PC-3 (cell line): ENCODE data around the gene STAT6. TPM values are rescaled to one million over a fixed set of nuclear protein-coding genes. Genes with fewer than 3 reads are reported as not detected.

ENCODE experiments used
- ATAC-seq: fragments of 200-7000 bp; cut with Tn5 transposase; 2 replicates; pipeline ENCODE4 v1.9.1; 2020; ENCODE audit warnings: mild to moderate bottlenecking, moderate library complexity
- BruUV-seq: library from RNA; stranded (reverse); fragments of 400-500 nt; replicated peaks from 2 replicates; lab custom pipeline; 2021; lab: Mats Ljungman, UMichigan
- CTCF ChIA-PET: fragments of 300-600 bp; sonication (Branson Sonifier 250); formaldehyde crosslinking; loops from one replicate; lab custom pipeline; 2022; ENCODE audit warnings: antibody characterized with exemption; lab: Charles Lee
- POLR2A ChIA-PET: fragments of 300-600 bp; sonication (Branson Sonifier 250); formaldehyde crosslinking; loops from one replicate; lab custom pipeline; 2022; ENCODE audit warnings: antibody characterized with exemption; ENCODE audit not compliant: unreplicated experiment; lab: Charles Lee
- DNase-seq: peaks from one replicate; pipeline ENCODE4 v3.0.0-alpha.2; 2015
- H2AFZ ChIP-seq: fragments of 300-600 bp; sonication (generic); 2 replicates; pipeline ENCODE4 v1.6.0; 2016; ENCODE audit warnings: antibody characterized with exemption, low read length
- H3F3A ChIP-seq: fragments of 300-600 bp; sonication (generic); one replicate; pipeline ENCODE4 v1.6.0; 2017; ENCODE audit warnings: antibody characterized with exemption, low read length, control low read depth, mild to moderate bottlenecking; ENCODE audit not compliant: unreplicated experiment
- H3K27ac ChIP-seq: fragments of 300-600 bp; sonication (generic); 2 replicates; pipeline ENCODE4 v1.5.1; 2016; ENCODE audit warnings: mild to moderate bottlenecking, low read length
- H3K27me3 ChIP-seq: fragments of 300-600 bp; sonication (generic); 2 replicates; pipeline ENCODE4 v1.6.1; 2016; ENCODE audit warnings: low read length, mixed read lengths
- H3K36me3 ChIP-seq: fragments of 300-600 bp; sonication (generic); 2 replicates; pipeline ENCODE4 v1.6.1; 2016; ENCODE audit warnings: low read depth, mixed run types, low read length, mixed read lengths
- H3K4me1 ChIP-seq: fragments of 300-600 bp; sonication (generic); 2 replicates; pipeline ENCODE4 v1.5.1; 2016; ENCODE audit warnings: low read length; ENCODE audit not compliant: insufficient read depth
- H3K4me2 ChIP-seq: fragments of 300-600 bp; sonication (generic); 2 replicates; pipeline ENCODE4 v1.6.0; 2016; ENCODE audit warnings: low read length
- H3K4me3 ChIP-seq: fragments of 300-600 bp; sonication (generic); 2 replicates; pipeline ENCODE4 v1.5.1; 2016; ENCODE audit warnings: mild to moderate bottlenecking, low read length, mixed read lengths
- H3K79me2 ChIP-seq: fragments of 300-600 bp; sonication (generic); 2 replicates; pipeline ENCODE4 v1.6.1; 2017; ENCODE audit warnings: low read length, mixed read lengths
- H3K9ac ChIP-seq: fragments of 300-600 bp; sonication (generic); 2 replicates; pipeline ENCODE4 v1.6.0; 2016; ENCODE audit warnings: mild to moderate bottlenecking, low read length
- H3K9me2 ChIP-seq: fragments of 300-600 bp; sonication (generic); replicated peaks from 2 replicates; pipeline ENCODE4 v1.6.1; 2016; ENCODE audit warnings: mixed run types, low read length, mixed read lengths
- H3K9me3 ChIP-seq: fragments of 300-600 bp; sonication (generic); 2 replicates; pipeline ENCODE4 v1.6.1; 2016; ENCODE audit warnings: low read length, mixed read lengths
- H4K20me1 ChIP-seq: fragments of 300-600 bp; sonication (generic); 2 replicates; pipeline ENCODE4 v1.6.1; 2016; ENCODE audit warnings: low read length, mixed read lengths
- EZH2 ChIP-seq: fragments of 300-600 bp; sonication (generic); IDR thresholded peaks from one replicate; pipeline ENCODE4 v1.6.1; 2017; ENCODE audit warnings: antibody characterized with exemption, mild to moderate bottlenecking, low read length; ENCODE audit not compliant: unreplicated experiment
- EZH2phosphoT487 ChIP-seq: fragments of 300-600 bp; sonication (generic); IDR thresholded peaks from 2 replicates; pipeline ENCODE4 v1.6.1; 2018; ENCODE audit warnings: mild to moderate bottlenecking, antibody characterized with exemption, low read length, borderline replicate concordance
- intact Hi-C: fragments of 100-400 bp; cut with micrococcal nuclease; formaldehyde crosslinking; loops from 2 replicates; pipeline ENCODE4 v1.9.0; 2023
- total RNA-seq: library from RNA; depleted of rRNA; stranded (reverse); fragments of >200 nt; gene quantifications from 2 replicates; pipeline ENCODE4 v1.2.3, GENCODE V29; 2014
- TF ChIP-seq, protein P1 (sequence below): fragments of 300-600 bp; sonication (generic); conservative IDR thresholded peaks from 2 replicates; pipeline ENCODE4 v1.5.1; 2017; ENCODE audit warnings: antibody characterized with exemption, low read depth, mild to moderate bottlenecking, low read length

The STAT6 gene
- total RNA-seq, 1 experiment from 2014 or later, result 28.4 TPM

DNA sequence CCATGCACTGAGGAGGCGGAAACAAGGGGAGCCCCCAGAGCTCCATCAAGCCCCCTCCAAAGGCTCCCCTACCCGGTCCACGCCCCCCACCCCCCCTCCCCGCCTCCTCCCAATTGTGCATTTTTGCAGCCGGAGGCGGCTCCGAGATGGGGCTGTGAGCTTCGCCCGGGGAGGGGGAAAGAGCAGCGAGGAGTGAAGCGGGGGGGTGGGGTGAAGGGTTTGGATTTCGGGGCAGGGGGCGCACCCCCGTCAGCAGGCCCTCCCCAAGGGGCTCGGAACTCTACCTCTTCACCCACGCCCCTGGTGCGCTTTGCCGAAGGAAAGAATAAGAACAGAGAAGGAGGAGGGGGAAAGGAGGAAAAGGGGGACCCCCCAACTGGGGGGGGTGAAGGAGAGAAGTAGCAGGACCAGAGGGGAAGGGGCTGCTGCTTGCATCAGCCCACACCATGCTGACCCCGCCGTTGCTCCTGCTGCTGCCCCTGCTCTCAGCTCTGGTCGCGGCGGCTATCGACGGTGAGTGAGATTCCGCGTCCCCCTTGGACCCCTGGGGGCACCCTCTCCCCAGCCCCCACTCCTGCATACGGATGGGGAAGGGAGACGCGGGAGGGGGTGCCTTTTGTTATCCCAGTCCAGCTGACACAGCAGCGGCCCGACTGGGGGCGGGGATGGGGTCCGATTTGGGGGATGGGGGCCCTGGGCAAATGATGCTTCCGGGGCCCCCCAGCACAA is 17.5 kb upstream of the STAT6 start:
- CTCF ChIA-PET, result interaction anchor here (0.6 to 2.1 kb wide), 4 partner anchors 47 to 333 kb away, joined by 3 to 17 read pairs (median 8); no protein-coding TSS in a partner anchor

DNA sequence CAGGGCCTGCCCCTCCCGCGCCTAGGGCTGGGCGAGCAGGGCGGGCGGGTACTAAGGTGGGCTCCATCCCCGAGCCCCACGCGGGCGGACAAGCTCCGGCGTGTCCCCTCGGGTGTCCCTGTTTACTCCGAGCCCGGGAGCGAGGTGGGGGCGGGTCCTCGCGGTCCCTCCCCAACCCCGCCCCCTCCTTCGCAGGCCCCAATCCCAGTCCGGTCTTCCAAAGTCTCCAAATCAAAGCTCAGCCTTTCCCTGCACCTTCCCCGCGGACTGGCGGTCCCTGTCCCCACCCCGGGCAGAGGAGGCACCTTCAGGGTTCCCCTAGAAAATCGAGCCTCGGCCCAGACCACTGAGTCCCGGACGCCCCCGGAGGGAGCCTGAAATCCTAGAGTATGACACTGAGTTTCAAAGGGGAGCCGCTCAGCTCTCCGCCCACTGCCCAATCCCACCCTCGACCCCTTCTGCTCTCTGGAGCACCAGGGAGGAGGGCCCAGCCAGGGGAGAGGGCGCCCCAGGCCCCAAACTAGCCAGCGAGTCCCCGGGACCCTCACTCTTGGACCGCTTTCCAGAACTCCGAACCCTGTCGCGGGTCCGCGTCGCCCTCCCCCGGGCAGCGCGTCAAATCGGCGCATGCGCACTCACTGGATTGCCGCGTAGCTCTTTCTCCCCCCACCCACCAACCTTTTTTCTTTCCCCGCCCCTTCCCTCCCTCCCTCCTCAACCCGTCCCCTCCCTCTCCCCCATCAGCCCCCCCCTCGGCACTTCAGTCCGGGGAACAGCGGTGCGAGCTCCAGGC is 16.8 kb upstream of the STAT6 start, which contains the start of gene LRP1:
Gene LRP1, plus strand, starts transcription at position 758 of the 793 bp plus-strand sequence. CDS start 482 bp downstream, outside the sequence.
- ATAC-seq (peak; percentile 79), DNase-seq (peak; percentile 79)
- no peaks in the 10 kb centered on the region for H3K36me3 ChIP-seq
- intact Hi-C loops, result loop anchor here (2.0 kb wide), 1 partner anchor 25 kb away; no protein-coding TSS in a partner anchor
- H3K4me3 ChIP-seq, result peak within 1 kb of the TSS; percentile 94
- no peaks in the 10 kb centered on the region for H3K27me3 ChIP-seq
- peaks cover 4% of the 10 kb centered on the region; the same call in 1 of the 2 replicates for H3K79me2 ChIP-seq
- H3K9ac ChIP-seq, result peak within 1 kb of the TSS; percentile 79
- peak within 1 kb of the TSS; percentile 49 for H3K27ac ChIP-seq
- H3K4me2 ChIP-seq, result peak within 1 kb of the TSS; percentile 99
- H3F3A ChIP-seq, result no peaks in the 10 kb centered on the region
- TF ChIP-seq EZH2phosphoT487 (no peak), EZH2 (no peak)
- TF ChIP-seq, protein P1, sequence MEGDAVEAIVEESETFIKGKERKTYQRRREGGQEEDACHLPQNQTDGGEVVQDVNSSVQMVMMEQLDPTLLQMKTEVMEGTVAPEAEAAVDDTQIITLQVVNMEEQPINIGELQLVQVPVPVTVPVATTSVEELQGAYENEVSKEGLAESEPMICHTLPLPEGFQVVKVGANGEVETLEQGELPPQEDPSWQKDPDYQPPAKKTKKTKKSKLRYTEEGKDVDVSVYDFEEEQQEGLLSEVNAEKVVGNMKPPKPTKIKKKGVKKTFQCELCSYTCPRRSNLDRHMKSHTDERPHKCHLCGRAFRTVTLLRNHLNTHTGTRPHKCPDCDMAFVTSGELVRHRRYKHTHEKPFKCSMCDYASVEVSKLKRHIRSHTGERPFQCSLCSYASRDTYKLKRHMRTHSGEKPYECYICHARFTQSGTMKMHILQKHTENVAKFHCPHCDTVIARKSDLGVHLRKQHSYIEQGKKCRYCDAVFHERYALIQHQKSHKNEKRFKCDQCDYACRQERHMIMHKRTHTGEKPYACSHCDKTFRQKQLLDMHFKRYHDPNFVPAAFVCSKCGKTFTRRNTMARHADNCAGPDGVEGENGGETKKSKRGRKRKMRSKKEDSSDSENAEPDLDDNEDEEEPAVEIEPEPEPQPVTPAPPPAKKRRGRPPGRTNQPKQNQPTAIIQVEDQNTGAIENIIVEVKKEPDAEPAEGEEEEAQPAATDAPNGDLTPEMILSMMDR, result no peak
- ChIA-PET POLR2A (interaction anchor here (0.6 to 1.0 kb wide), 4 partner anchors 16 to 59 kb away, joined by 3 to 7 read pairs (median 4); partner anchors contain the start of gene NEMP1), CTCF (interaction anchor here (0.5 to 2.1 kb wide), 13 partner anchors 20 to 860 kb away, joined by 3 to 17 read pairs (median 4); no protein-coding TSS in a partner anchor)
- H3K9me3 ChIP-seq, result no peaks in the 10 kb centered on the region
- peak within 1 kb of the TSS; percentile 99 for H2AFZ ChIP-seq
- no peaks in the 10 kb centered on the region for H4K20me1 ChIP-seq
- H3K4me1 ChIP-seq, result peaks cover 18% of the 10 kb centered on the region; the same call in 1 of the 2 replicates
- no peaks in the 10 kb centered on the region for H3K9me2 ChIP-seq
- BruUV-seq, result no TSS peak

More for the DNA sequence above, 17.5 kb upstream of the STAT6 start:
- no peak for TF ChIP-seq EZH2
- TF ChIP-seq, protein P1, result no peak
- no peak for TF ChIP-seq EZH2phosphoT487
- Histone ChIP-seq H3K27ac (no peak overlapping the region), H3K4me3 (peak overlapping the region; percentile 94), H4K20me1 (no peaks in the 10 kb centered on the region), H2AFZ (peak overlapping the region; percentile 61), H3K4me1 (peaks cover 18% of the 10 kb centered on the region; the same call in 1 of the 2 replicates), H3K9me2 (no peaks in the 10 kb centered on the region), H3K36me3 (no peaks in the 10 kb centered on the region), H3F3A (no peaks in the 10 kb centered on the region), H3K9ac (no peak overlapping the region; the same call in 1 of the 2 replicates), H3K4me2 (peak overlapping the region; percentile 99), H3K9me3 (no peaks in the 10 kb centered on the region), H3K27me3 (no peaks in the 10 kb centered on the region), H3K79me2 (peaks cover 4% of the 10 kb centered on the region; the same call in 1 of the 2 replicates)
- POLR2A ChIA-PET, result interaction anchor here (0.7 to 1.0 kb wide), 3 partner anchors 24 to 316 kb away, joined by 3 to 7 read pairs (median 3); partner anchors contain the start of gene NEMP1
- intact Hi-C loops, result no loop called here
- ATAC-seq (peak; percentile 7), DNase-seq (no peak)
- BruUV-seq, result no TSS peak
